CD4-positive, alpha-beta T cell treated with Interleukin-21 for 1 hour (primary cell): ENCODE results near the gene BTBD7.
A peak's percentile ranks its signal among the peaks of the same experiment; 100 is the strongest.
"Not testable (repeated sequence)": the region's sequence is repeated elsewhere in the genome, so short reads cannot be mapped to it uniquely, and the experiment has no call there.

ENCODE experiments used
- DNase-seq: peaks from one replicate; pipeline ENCODE4 v3.0.0-alpha.2; 2020

BTBD7 gene

DNA sequence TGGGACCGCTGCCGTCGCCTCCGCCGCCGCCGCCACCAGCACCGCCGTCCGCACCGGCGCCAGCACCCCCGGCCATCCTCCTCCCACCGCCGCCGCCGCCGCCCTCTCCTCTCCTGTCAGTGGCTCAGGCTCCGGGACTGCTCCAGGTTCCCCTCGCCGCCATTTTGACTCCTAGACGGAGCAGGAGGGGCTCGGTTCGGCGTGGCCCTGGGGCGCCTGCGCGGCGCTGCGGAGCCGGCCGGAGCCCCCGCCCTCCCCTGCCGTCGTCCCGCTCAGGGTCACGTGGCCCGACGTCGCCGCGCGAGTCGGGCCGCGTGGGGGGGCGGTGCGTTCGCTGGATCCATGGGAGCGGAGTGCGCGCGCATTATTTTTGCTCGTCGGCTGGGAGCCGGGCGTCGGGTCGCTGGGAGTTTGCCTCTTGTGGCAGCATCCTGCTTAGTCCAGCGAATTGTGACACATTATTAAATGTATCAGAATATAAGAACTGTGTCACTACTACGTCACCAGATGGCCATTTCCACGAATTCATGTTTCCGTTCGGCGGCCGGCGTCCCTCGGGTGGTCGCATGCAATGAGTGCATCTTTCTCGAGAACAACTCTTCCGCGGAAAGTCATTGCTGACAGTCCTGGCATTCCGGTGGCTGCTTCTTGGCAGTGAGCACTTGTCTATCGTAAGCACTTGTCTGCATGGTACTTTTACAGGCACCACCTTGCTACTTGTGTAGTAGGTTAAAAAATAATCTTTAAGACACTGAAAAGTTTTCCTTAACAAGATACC, at the start of gene BTBD7:
Gene BTBD7 (minus strand): TSS at position 184 of the 778 bp plus-strand sequence. CDS start 36,985 bp downstream, outside the sequence.
- peak; percentile 94 for DNase-seq

DNA sequence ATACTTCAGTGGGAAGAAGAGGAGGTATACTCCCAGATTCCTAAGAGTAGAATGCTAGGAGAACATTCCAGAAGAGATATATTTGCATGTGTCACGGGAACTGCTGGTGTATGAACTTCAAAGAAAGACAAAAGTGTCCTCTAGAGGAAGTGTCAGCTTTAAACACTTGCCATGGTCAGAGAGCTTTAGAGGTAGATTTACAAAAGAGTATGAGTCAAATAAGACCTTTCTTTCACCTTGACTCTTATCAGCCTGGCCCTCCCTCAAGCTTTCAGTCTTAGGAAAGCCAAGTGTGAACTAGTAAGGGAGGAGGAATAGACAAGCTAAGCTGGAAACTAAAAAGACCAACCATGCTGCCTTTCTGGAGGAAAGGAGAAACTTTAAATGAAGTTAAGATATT, 48.8 kb upstream of the BTBD7 start:
- no peak for DNase-seq

- DNase-seq, result no peak
These were observed 47.0 kb upstream of the BTBD7 start for GRCh38 chr14:93379831-93380230.

- peak; percentile 0 for DNase-seq
These were observed 42.9 kb upstream of the BTBD7 start for GRCh38 chr14:93375673-93376156.

- DNase-seq, result peak; percentile 5
These were observed 37.0 kb upstream of the BTBD7 start for GRCh38 chr14:93369713-93370266.

DNA sequence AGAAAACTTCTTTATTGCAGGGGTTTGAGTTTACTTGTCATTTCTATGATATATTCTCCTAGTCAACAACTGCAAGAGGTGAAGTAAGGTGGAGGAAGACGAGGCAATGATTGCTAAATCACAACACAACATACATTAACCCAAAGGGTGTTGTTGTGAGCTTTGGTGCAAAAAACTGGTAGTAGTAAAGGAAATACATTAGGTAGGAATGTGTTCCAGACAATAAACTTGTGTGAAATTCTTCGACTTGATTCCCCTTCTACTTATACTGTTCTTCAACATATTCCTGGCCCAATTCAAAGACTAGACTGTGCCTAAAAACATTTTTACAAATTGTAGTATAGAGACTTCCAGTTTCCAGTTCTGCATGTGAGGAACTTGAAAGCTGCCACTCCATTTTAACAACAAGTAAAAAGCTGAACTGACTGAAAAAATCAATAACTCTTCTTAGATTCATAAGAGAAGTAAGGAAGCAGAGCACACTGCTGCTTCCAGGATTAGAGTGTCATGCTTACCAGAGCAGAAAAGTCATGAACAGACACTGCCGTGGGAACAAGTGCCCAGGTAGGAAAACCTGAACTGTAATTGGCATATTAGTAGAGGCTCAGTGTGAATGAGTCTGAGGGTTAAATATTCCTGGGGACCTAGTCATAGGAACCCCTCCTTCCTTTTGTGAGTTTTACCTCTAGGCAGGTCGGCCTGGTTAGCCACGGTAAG, 36.3 kb upstream of the BTBD7 start:
- DNase-seq, result no peak

DNA sequence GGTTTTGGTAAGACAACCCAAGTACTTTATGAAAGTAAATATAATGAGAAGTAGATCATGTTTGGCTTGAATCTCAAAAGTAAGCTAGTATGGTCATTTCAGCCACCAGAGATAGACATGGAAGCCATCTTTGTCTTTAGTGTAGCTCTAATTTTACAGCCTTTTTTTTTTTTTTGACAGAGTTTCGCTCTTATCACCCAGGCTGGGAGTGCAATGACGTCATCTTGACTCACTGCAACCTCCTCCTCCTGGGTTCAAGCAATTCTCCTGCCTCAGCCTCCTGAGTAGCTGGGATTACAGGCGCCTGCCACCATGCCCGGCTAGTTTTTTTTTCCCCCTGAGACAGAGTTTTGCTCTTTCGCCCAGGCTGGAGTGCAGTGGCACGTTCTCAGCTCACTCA, 22.0 kb upstream of the BTBD7 start:
- DNase-seq, result not testable (repeated sequence)

DNA sequence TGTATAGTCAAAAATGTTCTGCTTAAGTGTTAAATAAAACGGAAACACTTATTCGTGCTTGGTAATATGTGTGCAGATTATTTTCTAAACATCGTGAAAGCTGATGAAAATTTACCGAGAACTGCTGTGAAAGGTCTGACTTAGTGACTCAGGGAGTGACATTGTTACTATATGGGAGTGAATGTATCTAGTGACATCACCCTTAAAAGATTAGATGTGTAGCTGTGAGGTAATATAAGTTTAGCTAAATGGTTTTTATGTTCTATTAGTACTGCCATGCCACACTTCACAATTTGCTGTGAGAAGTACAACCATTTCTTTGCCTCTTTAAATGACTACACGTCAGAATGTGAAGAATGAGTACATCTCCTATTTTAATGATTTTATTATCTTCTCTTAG, 15.5 kb upstream of the BTBD7 start:
- DNase-seq, result no peak

DNA sequence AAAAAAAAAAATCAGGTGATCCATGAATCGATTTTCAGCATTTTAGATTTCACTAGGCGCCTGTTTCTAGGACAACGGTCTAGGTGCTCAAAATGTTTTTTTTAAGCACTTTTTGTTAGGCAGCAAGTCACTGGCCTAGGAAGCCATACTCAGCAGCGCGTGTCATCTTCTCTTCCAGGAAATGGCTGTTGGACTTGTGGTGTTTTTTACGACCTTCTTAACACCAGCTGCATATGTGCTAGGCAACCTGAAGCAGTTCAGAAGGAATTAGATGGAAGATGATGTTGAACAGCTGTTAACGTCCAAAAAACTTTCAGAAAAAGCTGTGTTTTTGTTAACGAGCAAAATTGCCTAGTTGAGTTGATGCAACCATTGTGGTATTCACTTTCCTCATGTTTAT, 15.0 kb upstream of the BTBD7 start:
- DNase-seq, result no peak

DNA sequence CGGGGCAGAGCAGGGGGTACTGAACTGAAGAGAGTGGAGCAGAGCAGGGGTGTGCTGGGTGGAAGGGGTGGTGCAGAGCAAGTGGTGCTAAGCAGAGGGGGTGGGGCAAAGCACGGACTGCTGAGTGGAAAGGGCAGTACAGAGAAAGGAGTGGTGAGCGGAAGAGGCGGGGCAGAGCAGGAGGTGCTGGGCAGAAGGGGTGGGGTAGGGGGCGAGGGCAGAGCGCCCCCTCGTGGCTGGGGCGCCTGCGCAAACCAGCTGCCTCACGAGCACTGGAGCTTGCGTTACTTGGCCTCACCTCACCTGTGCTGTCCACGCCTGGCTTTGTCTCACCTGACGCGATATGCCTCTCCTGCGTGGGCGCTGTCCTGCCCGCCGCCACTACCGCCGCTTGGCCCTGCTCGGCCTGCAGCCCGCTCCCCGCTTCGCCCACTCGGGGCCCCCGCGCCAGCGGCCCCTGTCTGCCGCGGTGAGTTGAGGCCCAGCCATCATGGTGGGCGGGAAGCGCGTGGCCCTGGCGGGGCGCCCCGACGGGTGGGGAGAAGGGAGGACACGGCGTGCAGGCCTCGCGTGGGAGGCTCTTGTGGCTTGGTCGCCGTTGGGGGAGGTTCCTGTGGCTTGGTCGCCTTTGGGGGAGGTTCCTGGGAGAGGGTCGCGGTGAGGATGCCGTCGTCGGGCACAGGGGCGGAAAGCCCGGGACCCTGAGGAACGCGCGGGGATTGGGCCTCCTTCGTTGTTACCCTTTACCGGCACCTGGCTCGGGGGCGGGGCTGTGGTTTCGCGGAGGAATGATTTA, 14.3 kb upstream of the BTBD7 start, which contains the start of gene COX8C:
Gene COX8C (plus strand): TSS at position 257 of the 796 bp plus-strand sequence. CDS start 87 bp downstream, at position 344.
- DNase-seq, result no peak

GRCh38 chr14:93343797-93344196, 11.0 kb upstream of the BTBD7 start:
- no peak for DNase-seq

DNA sequence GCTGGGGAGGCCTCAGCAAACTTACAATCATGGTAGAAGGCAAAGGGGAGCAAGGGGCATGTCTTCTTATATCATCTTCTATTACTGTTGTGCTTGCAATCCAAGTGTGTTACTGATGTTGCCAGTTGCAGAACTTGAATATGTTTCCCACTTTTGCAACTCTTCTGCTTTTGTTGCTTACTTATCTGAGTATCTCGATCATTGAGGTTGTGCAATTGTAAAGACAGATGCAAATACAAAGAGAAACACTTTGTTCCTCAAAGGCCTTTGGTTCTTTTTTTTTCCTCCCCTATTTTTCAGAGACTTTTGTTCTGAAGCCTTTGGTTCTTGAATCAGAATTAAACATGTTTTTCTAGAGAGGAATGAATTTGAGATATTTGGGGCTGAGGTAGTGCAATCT, 10.4 kb upstream of the BTBD7 start:
- no peak for DNase-seq

- DNase-seq, result no peak
These were observed 5.0 kb upstream of the BTBD7 start for GRCh38 chr14:93337884-93338283.

DNA sequence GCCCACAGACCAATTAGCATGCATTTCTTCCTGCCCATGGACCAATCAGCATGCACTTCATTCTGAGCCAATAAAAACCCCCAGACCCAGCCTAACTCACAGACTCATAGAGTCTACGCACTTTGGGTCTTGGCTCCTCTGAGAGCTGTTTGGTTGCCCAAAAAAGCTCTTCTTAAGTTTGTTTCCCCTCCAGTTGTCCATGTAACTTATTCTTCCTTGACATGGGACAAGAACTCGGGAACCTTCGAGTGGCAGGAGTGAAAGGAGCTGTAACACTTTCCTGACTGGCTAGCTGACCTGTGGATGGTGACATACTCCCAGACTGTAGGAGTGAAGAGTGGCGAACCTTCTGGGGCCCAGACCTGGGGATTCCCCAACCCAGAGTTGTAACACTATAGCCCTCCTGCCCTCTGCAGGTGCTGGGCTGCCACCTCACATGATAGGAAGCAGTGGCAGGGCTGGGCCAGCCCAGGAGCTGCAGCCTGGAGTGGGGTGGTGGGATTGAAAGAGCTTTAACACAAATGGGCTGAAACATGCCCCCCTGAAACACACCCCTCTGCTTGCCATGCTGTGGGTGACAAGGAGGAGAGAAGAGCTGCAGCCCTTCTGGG, 4.4 kb upstream of the BTBD7 start:
- no peak for DNase-seq

DNA sequence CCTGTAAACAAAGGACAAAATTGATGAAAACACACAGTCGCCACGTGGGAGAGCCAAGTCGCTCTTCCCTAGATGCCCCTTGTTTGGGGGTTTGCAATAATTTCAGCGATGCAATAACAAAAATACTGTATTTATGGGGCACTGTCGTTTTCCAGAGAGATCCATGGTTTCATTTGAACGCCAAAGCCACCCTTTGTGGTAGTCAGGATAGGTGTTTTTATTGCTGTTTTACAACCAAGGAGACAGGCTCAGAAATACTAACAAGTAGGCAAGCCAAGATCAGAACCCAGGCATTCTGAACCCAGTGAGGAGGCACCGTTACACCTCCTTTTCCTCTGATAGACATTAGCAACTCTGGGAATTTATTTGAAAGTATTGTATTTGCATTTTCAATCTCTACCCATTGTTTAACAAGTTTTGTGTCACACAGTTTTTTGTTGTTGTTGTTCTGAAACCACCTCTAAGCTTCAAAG, 831 bp upstream of the BTBD7 start:
- peak; percentile 4 for DNase-seq

DNA sequence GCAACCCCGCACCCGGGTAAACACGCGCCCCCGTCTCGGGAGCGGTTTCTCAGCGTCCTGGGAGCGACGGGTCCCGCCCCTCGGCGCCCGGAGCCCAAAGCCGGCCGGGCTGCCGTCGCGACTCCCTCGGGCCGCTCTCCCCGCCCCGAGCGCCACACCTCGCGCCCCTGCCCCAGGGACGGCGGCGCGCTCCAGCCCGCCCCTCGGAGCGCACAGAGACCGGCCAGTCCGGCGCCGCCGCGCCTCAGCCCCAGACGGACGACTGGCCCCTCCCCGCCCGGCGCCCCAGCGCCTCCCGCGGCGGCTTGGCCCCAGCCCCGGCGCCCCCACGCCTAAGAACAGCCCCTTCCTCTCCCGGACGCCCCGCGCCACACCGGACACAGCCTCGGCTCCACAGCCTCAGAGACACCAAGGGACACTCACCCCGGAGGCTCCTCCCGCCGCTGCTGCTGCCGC, 411 bp downstream of the BTBD7 start:
- no peak for DNase-seq

GRCh38 chr14:93331728-93332396, 974 bp downstream of the BTBD7 start:
- no peak for DNase-seq

DNA sequence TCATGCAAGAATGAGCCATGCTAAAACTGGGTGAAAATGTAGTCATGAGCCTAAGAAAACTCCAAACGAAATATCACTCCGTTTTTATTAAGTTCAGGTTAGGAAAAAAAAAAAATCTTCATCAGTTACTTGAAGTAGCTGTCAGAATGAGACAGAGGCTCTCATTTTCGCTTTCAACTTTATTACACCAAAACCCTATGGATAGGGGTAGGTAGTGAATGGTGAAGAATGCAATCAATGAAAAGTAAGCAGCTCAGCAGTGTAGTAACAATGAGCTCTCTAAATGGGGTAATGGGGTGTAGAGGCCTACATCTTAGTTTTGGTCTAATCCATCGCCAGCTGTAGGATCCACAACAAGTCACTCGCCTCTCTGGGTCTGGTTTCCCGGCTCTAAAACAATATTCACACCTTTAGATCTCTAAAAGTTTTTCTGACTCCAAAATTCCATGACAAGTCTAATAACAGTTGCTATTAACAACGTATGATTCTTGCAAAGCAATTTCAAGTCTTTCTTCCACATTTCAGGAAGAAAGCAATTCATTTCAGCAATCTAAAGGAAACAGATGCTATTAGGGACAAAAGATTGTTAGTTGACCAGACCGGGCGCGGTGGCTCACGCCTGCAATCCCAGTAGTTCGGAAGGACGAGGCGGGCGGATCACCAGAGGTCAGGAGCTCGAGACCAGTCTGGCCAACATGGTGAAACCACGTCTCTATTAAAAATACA, 1.7 kb downstream of the BTBD7 start:
- no peak for DNase-seq

DNA sequence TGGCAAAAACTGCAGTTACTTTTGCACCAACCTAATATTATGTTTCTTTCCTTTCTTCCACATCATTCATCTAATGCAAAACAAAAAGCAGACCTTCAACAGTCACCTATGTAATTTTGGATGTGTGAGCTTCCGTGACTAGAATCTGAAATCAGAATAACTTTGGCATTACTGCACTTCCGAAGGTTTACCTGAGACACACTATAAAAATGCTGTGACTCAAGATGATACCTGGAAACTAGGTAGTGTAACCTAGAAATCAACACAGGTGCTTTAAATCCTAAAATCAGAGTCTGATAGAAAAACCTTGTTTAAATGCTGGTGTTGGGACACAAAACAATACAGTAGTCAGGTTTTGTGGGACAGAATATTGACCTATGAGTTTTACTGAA, 2.2 kb downstream of the BTBD7 start:
- DNase-seq, result no peak

DNA sequence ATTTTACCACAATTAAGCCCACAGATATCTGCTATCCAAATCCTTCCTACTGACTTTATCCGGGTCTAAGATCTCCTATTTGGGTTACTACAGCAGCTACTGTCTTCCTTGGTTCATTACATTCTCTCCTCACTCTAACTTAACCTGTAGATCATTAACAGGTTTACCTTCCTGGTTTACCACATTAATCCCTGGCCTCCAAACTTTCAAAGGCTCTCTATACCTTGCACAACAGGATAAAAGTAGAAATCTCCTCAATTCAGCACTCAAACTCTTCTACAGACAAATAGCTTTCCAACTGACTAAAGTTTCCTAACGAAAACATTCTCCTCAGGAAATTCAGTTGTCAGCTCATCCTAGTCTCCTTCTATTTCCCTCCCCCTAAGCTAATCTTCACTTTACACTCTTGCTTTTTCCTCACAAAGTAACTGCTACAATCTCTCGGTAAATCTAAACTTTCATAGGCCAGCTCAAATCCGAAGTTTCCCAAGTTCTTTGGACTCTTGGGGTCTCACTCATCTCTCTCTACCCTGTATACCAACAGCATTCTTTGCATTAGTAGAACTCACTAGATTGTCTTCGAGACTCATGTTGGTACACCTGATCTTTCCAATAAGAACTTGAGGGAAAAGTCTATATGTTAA, 2.7 kb downstream of the BTBD7 start:
- DNase-seq, result no peak
